Stimulated activated naive CD4-positive, alpha-beta T cell treated with Interleukin-2 at 50 U/mL for 16 hours (primary cell): Measurements from ENCODE around the gene NDUFA13.
A peak's percentile ranks its signal among the peaks of the same experiment; 100 is the strongest.
"Not testable (repeated sequence)": the region's sequence is repeated elsewhere in the genome, so short reads cannot be mapped to it uniquely, and the experiment has no call there.

Experiments
- DNase-seq: peaks from one replicate; lab custom pipeline; 2025; lab: John Stamatoyannopoulos, UW

Gene NDUFA13

GRCh38 chr19:19515642-19516519 lies at the start of gene NDUFA13:
Gene NDUFA13 (plus strand): TSS chr19:19516225. CDS start chr19:19516239, 14 bp downstream.
- peak; percentile 85 for DNase-seq

DNA sequence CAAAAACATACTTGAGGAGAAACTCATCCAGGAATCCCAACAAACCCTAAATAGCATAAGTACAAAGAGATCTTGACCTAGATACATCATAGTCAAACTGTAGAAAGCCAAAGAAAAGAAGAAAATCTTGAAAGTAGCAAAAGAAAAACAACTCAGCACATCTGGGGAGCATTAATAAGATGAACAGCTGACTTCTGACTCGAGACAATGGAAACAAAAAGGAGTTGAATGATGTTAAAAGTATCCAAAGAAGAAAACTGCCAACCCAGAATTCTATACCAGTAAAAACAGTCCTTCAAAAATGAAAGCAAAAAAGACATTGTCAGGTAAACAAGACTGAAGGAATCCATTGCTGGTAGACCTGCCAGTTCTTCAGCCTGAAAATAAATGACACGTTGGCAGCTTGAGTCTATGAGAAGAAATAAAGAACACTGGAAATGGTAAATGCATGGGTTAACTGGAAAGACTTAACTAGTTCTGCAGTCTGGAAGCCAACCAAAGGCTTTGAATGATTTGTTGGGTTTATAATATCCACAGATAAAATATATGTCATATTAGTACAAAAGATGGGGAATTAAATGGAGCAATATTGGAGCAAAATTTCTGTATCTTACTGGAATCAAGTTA lies 47.5 kb upstream of the NDUFA13 start:
- DNase-seq: no peak

DNA sequence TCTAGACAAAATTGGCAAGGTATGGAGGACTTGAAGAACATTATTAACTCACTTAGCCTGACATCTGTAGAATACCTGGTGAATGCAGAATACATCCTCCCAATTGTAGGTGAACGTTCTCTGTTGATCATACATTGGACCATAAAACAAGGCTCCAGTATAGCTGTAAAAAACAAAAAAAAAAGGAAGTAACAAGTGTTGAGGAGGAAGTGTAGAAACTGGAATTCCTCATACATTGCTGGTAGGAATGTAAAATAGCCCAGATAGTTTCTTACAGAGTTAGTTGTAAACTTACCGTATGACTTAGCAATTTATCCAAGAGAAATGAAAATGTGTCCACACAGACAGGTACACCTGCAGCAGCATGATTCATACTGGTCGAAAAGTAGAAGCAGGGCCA lies 45.4 kb upstream of the NDUFA13 start:
- DNase-seq: no peak

GRCh38 chr19:19471682-19472081 lies 44.3 kb upstream of the NDUFA13 start:
- no peak for DNase-seq

DNA sequence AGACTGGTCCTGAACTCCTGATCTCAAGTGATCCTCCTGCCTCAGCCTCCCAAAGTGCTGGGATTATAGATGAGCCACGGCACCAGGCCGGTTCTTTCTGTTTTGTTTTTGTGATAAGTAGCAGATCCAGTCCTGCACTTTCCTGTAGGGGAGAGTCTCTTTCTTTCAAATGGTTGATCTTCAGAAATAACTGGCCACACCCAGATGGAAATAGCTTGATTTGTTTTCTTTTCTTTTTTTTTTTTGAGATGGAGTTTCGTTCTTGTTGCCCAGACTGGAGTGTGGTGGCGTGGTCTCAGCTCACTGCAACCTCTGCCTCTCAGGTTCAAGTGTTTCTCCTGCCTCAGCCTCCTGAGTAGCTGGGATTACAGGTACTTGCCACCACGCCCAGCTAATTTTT lies 43.9 kb upstream of the NDUFA13 start:
- not testable (repeated sequence) for DNase-seq

DNA sequence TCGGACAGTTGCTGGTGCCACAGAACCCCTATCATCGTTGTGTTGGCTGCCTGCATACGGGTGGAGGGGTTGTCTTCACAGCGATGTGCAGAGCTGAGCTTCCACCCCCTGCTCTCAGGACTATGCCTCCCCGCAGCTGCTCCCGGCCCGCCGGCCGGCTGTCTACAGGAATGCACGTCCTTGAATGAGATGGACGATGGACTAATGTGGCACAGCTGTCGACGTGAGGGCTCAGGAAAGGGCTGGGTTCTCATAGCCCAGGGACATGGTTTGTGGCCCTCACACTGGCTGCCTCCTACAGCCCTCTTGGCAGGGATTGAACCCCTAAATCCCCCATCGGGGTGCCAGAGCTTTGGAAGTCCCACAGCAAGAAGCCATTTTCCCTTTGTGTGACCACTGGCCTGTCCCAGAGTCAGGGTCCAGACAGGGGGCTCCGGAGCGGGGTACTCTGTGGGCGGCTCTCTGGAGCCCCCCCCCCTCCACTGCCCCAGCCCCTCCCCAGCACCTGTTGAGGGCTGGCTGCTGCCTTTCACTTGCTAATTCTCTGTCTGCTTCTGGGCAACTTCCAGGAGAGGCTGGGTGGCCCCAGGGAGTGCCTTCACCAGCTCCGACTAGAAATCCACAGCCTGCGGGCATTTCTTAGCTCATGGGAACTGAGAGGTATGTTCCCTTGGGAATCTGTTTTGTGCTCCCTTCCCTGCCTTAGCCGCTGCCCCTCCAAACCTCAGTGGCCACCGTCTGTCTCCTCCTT lies 40.8 kb upstream of the NDUFA13 start:
- no peak for DNase-seq

DNA sequence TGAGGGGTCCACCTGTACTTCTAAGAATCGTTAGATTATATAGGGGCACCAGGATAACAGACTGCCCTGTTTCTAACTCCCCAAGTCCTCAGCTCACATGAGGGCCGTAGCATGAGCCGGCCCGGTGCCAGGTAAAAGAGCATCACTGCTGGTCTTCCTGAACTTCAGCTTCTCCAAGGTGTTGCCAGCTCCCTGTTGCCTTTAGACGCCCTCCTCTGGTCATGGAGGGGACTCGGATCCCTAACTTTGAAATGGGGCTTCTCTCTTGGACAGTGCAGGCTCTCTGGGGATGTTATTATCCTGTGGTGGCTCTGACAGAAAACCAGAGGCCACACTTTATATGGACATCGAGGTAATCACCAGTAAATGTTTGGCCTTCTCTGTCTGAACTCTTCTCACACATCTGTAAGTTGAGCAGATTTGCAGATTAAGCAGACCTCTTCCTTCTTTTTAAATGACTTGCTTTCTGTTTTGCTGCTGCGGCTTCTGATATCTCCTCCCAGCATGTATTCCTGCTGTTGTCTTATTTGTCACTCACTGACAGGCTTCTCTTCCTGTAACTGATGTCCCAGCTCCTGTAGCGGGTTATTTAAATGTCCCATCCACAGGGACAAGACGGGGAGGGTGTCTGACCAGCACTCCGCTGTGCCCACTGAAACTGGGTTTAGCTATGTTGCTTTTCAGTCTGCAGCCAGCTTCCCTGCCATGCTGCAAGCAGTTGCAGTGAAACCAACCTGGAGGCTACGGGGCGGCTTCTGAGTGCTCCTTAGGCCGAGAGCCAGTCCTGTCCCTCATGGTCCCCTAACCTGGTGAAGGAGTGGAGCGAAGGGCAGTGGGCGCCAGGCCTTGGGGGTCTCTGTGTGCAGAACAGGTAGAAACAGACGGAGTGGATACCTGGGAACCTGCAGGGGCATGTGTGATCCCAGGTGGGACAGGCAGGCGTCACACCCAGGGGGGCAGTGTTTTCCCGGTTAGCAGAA lies 39.9 kb upstream of the NDUFA13 start:
- DNase-seq: no peak

DNA sequence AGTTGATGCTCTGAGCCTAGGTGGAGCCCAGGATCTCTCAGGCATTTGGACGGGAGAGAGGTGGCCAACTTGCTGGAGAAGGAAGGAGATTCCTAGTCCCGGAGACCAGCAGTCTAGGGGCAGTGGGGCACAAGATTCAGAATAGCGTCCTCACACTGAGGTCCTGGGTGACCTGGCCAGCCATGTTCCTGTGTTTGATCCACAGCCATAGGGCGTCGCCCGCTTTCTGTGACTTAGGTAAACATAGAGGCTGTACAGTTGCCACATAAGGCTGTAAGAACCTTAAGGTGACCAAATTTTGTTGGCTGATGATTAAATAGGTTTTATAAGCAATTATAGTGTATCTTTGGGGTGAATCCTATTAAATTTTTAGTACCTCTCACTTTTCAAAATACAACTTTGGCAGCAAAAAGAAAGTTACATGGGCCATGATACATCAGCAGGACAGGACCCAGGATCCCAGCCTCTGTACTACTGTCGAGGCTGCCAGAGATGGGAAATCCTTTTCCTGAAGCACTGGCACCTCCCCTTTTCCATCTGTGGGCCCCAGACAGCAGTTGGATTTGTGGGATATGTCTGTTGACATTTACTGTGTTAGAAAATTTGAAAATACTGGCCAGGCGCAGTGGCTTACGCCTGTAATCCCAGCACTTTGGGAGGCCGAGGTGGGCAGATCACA lies 38.2 kb upstream of the NDUFA13 start:
- no peak for DNase-seq

- no peak for DNase-seq
These were observed 35.3 kb upstream of the NDUFA13 start for GRCh38 chr19:19480688-19481087.

- DNase-seq: no peak
These were observed 33.0 kb upstream of the NDUFA13 start for GRCh38 chr19:19482809-19483596.

- no peak for DNase-seq
These were observed 30.6 kb upstream of the NDUFA13 start for GRCh38 chr19:19485161-19485997.

DNA sequence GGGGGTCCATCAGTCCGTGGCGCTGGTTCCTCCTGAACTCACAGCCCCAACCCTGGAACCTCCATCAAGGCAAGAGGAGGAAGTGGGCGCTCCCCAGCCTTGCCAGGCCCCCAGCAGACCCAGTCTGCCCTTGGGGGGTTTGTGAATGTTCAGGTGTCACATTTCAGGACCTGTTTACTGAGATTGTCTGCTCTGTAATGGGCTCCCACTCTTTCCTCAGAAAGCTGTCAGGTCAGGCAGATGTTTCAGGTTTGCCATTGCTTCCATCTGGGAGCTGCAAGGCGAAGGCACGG lies 30.1 kb upstream of the NDUFA13 start:
- DNase-seq: no peak

GRCh38 chr19:19486343-19487076 lies 29.5 kb upstream of the NDUFA13 start:
- no peak for DNase-seq

DNA sequence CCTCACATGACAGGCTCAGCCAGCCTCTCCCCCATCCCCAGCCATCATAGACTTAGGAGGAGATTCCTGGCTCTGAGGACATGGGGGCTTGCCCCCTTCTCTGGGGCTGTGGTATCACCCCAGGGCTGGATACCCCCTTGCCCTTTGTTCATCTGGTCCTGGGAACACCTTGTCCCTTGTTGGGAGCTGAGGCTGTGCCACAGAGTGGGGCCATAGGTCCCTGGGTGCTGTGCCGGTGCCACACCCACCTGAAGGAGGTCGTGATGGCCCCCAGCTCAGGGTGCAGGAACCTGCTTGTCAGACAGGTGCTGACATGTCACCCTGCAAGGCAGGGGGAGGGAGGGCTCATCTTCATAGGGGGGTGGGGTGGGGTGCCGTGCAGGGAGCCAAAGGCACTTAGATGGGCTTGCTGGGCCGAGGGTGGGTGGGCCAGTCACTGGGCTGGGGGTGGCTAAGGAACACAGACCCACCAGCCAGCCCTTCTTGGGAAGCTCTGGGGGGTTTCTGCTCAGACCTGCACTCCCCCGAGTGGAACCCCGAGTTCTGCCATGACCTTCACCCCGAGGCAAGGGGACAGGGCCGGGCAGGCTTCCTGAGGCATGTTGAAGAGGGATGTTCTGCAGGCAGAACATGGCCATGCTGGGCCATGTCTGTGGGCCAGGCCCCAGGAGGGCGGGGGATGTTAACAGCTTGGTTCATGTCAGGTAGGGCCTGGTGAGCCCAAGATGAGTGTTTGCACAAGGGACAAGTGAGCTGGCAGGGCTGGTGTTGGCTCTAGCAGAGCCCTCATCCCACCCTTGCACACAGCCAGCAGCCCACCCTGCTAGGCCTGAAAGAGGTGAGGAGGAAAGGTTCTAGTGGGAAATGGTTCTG lies 28.7 kb upstream of the NDUFA13 start:
- no peak for DNase-seq

- DNase-seq: no peak
These were observed 27.8 kb upstream of the NDUFA13 start for GRCh38 chr19:19487950-19488874.

DNA sequence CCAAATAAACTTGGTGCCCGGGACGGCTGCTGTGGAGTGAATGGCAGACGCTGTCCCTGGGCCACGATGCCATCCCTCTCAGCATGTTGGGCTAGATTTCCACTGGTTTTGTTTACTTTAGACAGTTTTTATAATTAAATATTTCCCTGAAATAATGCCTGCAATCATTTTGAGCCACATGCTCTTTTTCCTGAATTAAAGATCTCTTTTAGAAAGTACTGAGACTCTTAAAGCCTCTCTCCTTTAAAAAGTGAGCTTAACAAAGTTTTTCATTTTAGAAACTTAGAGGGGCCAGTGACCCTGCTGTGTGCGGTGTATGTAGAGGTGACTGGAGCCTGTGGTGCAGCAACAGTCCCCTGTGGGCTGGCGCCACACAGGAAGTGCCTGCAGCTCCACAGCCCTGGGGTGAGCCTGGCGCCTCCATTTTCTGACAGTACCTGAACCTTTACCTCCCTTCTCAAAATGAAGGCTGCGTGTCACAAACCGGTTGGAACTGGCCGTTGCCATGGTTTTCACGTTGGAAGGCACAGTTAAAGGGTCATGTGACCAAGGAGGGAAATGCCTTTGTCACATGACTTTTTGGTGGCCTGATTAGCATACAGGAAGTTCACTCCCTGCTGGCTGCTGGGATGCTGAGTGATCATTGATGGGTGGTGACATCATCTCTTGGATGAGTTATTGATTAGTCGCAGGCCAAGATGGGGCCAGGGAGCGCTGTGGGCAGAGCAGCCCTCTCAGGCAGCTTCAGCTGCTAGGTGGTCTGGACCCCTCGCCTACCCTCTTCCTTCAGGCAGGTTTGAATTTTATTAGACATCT lies 26.9 kb upstream of the NDUFA13 start:
- DNase-seq: peak; percentile 83
